Measurements from ENCODE around the gene CAMK1D.

DNA sequence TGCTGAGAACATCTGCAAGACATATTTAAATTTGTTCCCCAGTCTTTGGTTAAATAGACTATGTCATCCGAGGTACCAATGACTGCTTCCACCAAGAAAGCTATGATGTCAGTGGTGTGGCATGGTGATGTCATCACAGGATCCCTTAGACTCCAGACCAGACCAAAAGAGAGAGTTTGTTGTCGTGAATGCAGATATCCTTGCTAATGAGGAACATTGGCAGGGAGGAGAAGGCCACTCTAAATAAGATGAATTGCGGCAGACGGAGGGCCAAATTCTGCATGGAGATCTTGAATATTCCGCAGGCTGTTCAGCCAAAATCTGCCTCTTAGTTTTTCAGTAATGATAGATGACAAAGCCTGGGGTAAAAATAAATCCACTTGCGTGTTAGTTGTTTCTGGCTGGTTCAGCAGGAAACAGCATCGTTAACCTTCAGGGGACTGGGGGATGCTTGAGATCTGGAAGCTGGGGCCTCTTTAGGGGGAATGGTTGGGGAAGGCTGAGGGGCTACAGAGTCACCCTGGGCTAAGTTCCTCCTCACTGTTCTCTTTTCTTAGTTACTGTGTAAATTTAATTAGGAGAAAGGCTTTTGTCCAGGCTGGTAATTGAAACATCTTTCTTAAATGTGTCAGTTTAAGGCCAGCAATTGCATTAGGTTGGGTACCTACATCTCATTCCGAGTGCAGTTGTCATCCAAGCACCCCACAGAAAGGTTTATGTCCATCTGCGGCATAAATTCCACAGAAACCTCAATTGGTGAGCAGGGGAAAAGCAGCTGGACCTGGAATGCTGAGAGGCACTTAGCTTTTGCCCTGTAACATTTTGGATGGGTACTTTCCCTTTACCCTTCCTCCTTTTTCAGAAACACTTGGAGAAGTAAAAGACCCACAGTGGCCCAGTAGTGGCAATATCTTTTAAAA, 11.6 kb upstream of the CAMK1D start:
- TF ChIP-seq EP300 (IDR thresholded peaks at IDR 0.05; ENCODE audit: low read depth): no peak
- TF ChIP-seq, protein P1, sequence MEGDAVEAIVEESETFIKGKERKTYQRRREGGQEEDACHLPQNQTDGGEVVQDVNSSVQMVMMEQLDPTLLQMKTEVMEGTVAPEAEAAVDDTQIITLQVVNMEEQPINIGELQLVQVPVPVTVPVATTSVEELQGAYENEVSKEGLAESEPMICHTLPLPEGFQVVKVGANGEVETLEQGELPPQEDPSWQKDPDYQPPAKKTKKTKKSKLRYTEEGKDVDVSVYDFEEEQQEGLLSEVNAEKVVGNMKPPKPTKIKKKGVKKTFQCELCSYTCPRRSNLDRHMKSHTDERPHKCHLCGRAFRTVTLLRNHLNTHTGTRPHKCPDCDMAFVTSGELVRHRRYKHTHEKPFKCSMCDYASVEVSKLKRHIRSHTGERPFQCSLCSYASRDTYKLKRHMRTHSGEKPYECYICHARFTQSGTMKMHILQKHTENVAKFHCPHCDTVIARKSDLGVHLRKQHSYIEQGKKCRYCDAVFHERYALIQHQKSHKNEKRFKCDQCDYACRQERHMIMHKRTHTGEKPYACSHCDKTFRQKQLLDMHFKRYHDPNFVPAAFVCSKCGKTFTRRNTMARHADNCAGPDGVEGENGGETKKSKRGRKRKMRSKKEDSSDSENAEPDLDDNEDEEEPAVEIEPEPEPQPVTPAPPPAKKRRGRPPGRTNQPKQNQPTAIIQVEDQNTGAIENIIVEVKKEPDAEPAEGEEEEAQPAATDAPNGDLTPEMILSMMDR (IDR thresholded peaks at IDR 0.05): no peak
- TF ChIP-seq POLR2AphosphoS5 (IDR thresholded peaks at IDR 0.05): no peak
